KMS-11 (cell line): ENCODE data around the gene GCH1.

Experiments used
- H2AFZ ChIP-seq: fragments of 200-600 bp; sonication (generic); 2 replicates; pipeline ENCODE4 v1.6.1; 2016; ENCODE audit warnings: antibody characterized with exemption, mixed run types, low read depth
- H3K27ac ChIP-seq: fragments of 200-600 bp; sonication (generic); 2 replicates; pipeline ENCODE4 v1.6.1; 2016; ENCODE audit warnings: mild to moderate bottlenecking, mixed run types
- H3K27me3 ChIP-seq: fragments of 200-600 bp; sonication (generic); 2 replicates; pipeline ENCODE4 v1.6.1; 2017; ENCODE audit warnings: mild to moderate bottlenecking, low read depth, mixed run types, moderate library complexity; ENCODE audit not compliant: insufficient read depth
- H3K36me3 ChIP-seq: fragments of 200-600 bp; sonication (generic); 2 replicates; pipeline ENCODE4 v1.6.1; 2017; ENCODE audit warnings: mild to moderate bottlenecking, mixed run types; ENCODE audit not compliant: insufficient read depth
- H3K4me1 ChIP-seq: fragments of 200-600 bp; sonication (generic); 2 replicates; pipeline ENCODE4 v1.6.1; 2016; ENCODE audit warnings: mild to moderate bottlenecking, low read depth, mixed run types; ENCODE audit not compliant: poor library complexity, severe bottlenecking
- H3K4me2 ChIP-seq: fragments of 200-600 bp; sonication (generic); 2 replicates; pipeline ENCODE4 v1.7.0; 2016; ENCODE audit warnings: mild to moderate bottlenecking, mixed run types
- H3K4me3 ChIP-seq: fragments of 200-600 bp; sonication (generic); IDR thresholded peaks from 2 replicates; pipeline ENCODE4 v1.6.1; 2017; ENCODE audit warnings: low read depth, low read length, mixed read lengths; ENCODE audit not compliant: insufficient read depth
- H3K79me2 ChIP-seq: fragments of 200-600 bp; sonication (generic); 2 replicates; pipeline ENCODE4 v1.6.1; 2016; ENCODE audit warnings: low read depth, mixed run types; ENCODE audit not compliant: insufficient read depth
- H3K9ac ChIP-seq: fragments of 200-600 bp; sonication (generic); 2 replicates; pipeline ENCODE4 v1.6.1; 2016; ENCODE audit warnings: mild to moderate bottlenecking, mixed run types
- H4K20me1 ChIP-seq: fragments of 200-600 bp; sonication (generic); 2 replicates; pipeline ENCODE4 v1.6.1; 2016; ENCODE audit warnings: mild to moderate bottlenecking, mixed run types; ENCODE audit not compliant: insufficient read depth
- CTCF ChIP-seq: fragments of 200-600 bp; sonication (generic); conservative IDR thresholded peaks from 2 replicates; pipeline ENCODE4 v1.6.1; 2017; ENCODE audit warnings: low read depth, mild to moderate bottlenecking, antibody characterized with exemption, low read length, moderate library complexity, mixed read lengths

Gene GCH1

GRCh38 chr14:54838931-54839512 lies 63.6 kb downstream of the GCH1 start:
- no peaks in the 10 kb centered on the region for H3K27me3 ChIP-seq
- H2AFZ ChIP-seq: no peak overlapping the region
- no peak overlapping the region for H3K4me2 ChIP-seq
- H3K27ac ChIP-seq: no peak overlapping the region
- no peaks in the 10 kb centered on the region for H4K20me1 ChIP-seq
- H3K4me1 ChIP-seq: no peaks in the 10 kb centered on the region
- H3K36me3 ChIP-seq: no peaks in the 10 kb centered on the region
- no peak for TF ChIP-seq CTCF
- no peaks in the 10 kb centered on the region for H3K79me2 ChIP-seq
- no peak overlapping the region for H3K9ac ChIP-seq
- no peak overlapping the region for H3K4me3 ChIP-seq

- Histone ChIP-seq H3K9ac (no peak overlapping the region), H3K27ac (no peak overlapping the region), H3K4me3 (no peak overlapping the region), H3K4me2 (no peak overlapping the region), H2AFZ (no peak overlapping the region), H3K27me3 (no peaks in the 10 kb centered on the region), H3K36me3 (no peaks in the 10 kb centered on the region), H3K79me2 (no peaks in the 10 kb centered on the region), H4K20me1 (no peaks in the 10 kb centered on the region), H3K4me1 (no peaks in the 10 kb centered on the region)
- no peak for TF ChIP-seq CTCF
Measured at GRCh38 chr14:54837508-54838149, 65.0 kb downstream of the GCH1 start.

- H3K9ac ChIP-seq: no peak overlapping the region
- no peaks in the 10 kb centered on the region for H4K20me1 ChIP-seq
- TF ChIP-seq CTCF: no peak
Measured at GRCh38 chr14:54836231-54836630, 66.4 kb downstream of the GCH1 start.

GRCh38 chr14:54834727-54835126 lies 67.9 kb downstream of the GCH1 start:
- H3K4me3 ChIP-seq: no peak overlapping the region
- no peaks in the 10 kb centered on the region for H3K79me2 ChIP-seq
- H3K36me3 ChIP-seq: no peaks in the 10 kb centered on the region
- no peak for TF ChIP-seq CTCF
- no peaks in the 10 kb centered on the region for H4K20me1 ChIP-seq
- no peak overlapping the region for H3K27ac ChIP-seq
- H3K4me2 ChIP-seq: no peak overlapping the region
- H3K9ac ChIP-seq: no peak overlapping the region
- H3K4me1 ChIP-seq: no peaks in the 10 kb centered on the region
- H2AFZ ChIP-seq: no peak overlapping the region
- H3K27me3 ChIP-seq: no peaks in the 10 kb centered on the region

More at GRCh38 chr14:54836231-54836630, 66.4 kb downstream of the GCH1 start:
- Histone ChIP-seq H2AFZ (no peak overlapping the region), H3K36me3 (no peaks in the 10 kb centered on the region), H3K4me1 (no peaks in the 10 kb centered on the region), H3K79me2 (no peaks in the 10 kb centered on the region), H3K27me3 (no peaks in the 10 kb centered on the region), H3K27ac (no peak overlapping the region), H3K4me3 (no peak overlapping the region), H3K4me2 (no peak overlapping the region)
